Endothelial cell of umbilical vein (primary cell): Measurements from ENCODE around the gene TRPM1. TPM values are rescaled to one million over a fixed set of nuclear protein-coding genes. Genes with fewer than 3 reads are reported as not detected.

Experiments used
- BruUV-seq: library from RNA; stranded (reverse); fragments of 400-500 nt; replicated peaks from 2 replicates; lab custom pipeline; 2021; lab: Mats Ljungman, UMichigan
- CTCF ChIA-PET: fragments of 300-600, 350-600 bp; sonication (Branson Sonifier 250); formaldehyde crosslinking; loops from one replicate; lab custom pipeline; 2021; ENCODE audit warnings: antibody characterized with exemption, inconsistent platforms; lab: Charles Lee
- POLR2A ChIA-PET: fragments of 300-600, 350-600 bp; sonication (Branson Sonifier 250); formaldehyde crosslinking; loops from one replicate; lab custom pipeline; 2021; ENCODE audit warnings: antibody characterized with exemption, inconsistent platforms; lab: Charles Lee
- DNase-seq: peaks from one replicate; pipeline ENCODE4 v3.0.0-alpha.2; 2011; ENCODE audit warnings: low read depth, low spot score
- FAIRE-seq: peaks from 2 replicates; lab custom pipeline; 2011; peaks lifted over from hg19 to GRCh38; lab: Jason Lieb, UNC
- H2AFZ ChIP-seq: 2 replicates; pipeline ENCODE4 v1.6.0; 2012; ENCODE audit warnings: low read depth, low read length, control low read depth, inconsistent platforms
- H3K27ac ChIP-seq: 2 replicates; pipeline ENCODE4 v1.5.1; 2011; ENCODE audit warnings: low read depth, mild to moderate bottlenecking, control low read depth, low read length, moderate library complexity; ENCODE audit not compliant: insufficient read depth
- H3K27me3 ChIP-seq, 2 experiments: 2 replicates each; pipeline versions ENCODE4 v1.6.0 to v1.6.1; 2011; ENCODE audit warnings: low read length in 2 of 2, mixed read lengths in 1 of 2; ENCODE audit not compliant: control insufficient read depth in 2 of 2, insufficient read depth in 2 of 2
- H3K36me3 ChIP-seq, 2 experiments: 2 replicates in 1 of 2; 3 replicates in 1 of 2; pipeline ENCODE4 v1.5.1; 2011; ENCODE audit warnings: low read length in 2 of 2, mild to moderate bottlenecking in 1 of 2, moderate library complexity in 1 of 2; ENCODE audit not compliant: control insufficient read depth in 2 of 2, insufficient read depth in 2 of 2; ENCODE audit errors: extremely low read depth in 1 of 2
- H3K4me1 ChIP-seq: 3 replicates; pipeline ENCODE4 v1.5.1; 2011; ENCODE audit warnings: mild to moderate bottlenecking, low read length; ENCODE audit not compliant: control insufficient read depth, insufficient read depth; ENCODE audit errors: extremely low read depth
- H3K4me2 ChIP-seq: 2 replicates; pipeline ENCODE4 v1.6.1; 2011; ENCODE audit warnings: low read length, control low read depth, mixed read lengths; ENCODE audit not compliant: insufficient read depth
- H3K4me3 ChIP-seq, 3 experiments: fragments of 200-600 bp in 1 of 3; sonication (generic), shearing (Covaris generic) in 1 of 3; replicated peaks in 1 of 3; 2 replicates each; pipeline ENCODE4 v1.5.1; 2011 to 2016; ENCODE audit warnings: control low read depth in 3 of 3, low read length in 3 of 3, mild to moderate bottlenecking in 2 of 3, inconsistent platforms in 1 of 3, low read depth in 1 of 3, moderate library complexity in 1 of 3; ENCODE audit not compliant: insufficient read depth in 1 of 3
- H3K79me2 ChIP-seq: 2 replicates; pipeline ENCODE4 v1.6.0; 2012; ENCODE audit warnings: low read length, inconsistent platforms; ENCODE audit not compliant: control insufficient read depth, insufficient read depth
- H3K9ac ChIP-seq: replicated peaks from 2 replicates; pipeline ENCODE3; 2011; ENCODE audit warnings: low read length, control low read depth; ENCODE audit not compliant: insufficient read depth; ENCODE audit errors: extremely low read depth
- H3K9me1 ChIP-seq: replicated peaks from 3 replicates; pipeline ENCODE4 v1.6.0; 2011; ENCODE audit warnings: mild to moderate bottlenecking, low read length; ENCODE audit not compliant: control insufficient read depth, insufficient read depth; ENCODE audit errors: extremely low read depth
- H3K9me3 ChIP-seq: replicated peaks from 2 replicates; pipeline ENCODE4 v1.5.1; 2012; ENCODE audit warnings: low read length, inconsistent platforms; ENCODE audit not compliant: control insufficient read depth, insufficient read depth
- H4K20me1 ChIP-seq: replicated peaks from 2 replicates; pipeline ENCODE3; 2011; ENCODE audit warnings: mild to moderate bottlenecking, low read length; ENCODE audit not compliant: control insufficient read depth, insufficient read depth; ENCODE audit errors: extremely low read depth
- CTCF ChIP-seq, 2 donors: IDR thresholded peaks; 1 replicate in 1 of 2; 2 replicates in 1 of 2; pipeline ENCODE4 v1.5.1; 2011; ENCODE audit warnings: low read length in 2 of 2, mild to moderate bottlenecking in 2 of 2, moderate library complexity in 2 of 2, control low read depth in 1 of 2, inconsistent platforms in 1 of 2, low read depth in 1 of 2; ENCODE audit not compliant: insufficient read depth in 1 of 2; ENCODE audit errors: extremely low read depth in 1 of 2
- EZH2 ChIP-seq: IDR thresholded peaks from 2 replicates; pipeline ENCODE4 v1.6.1; 2012; ENCODE audit warnings: borderline replicate concordance, low read depth, mild to moderate bottlenecking, moderate library complexity, low read length, inconsistent platforms; ENCODE audit not compliant: severe bottlenecking
- FOS ChIP-seq: IDR thresholded peaks from 2 replicates; pipeline ENCODE4 v1.6.1; 2011; ENCODE audit warnings: mild to moderate bottlenecking, low read length, moderate library complexity, borderline replicate concordance; ENCODE audit not compliant: insufficient read depth
- GATA2 ChIP-seq: IDR thresholded peaks from 2 replicates; pipeline ENCODE4 v1.7.0; 2011; ENCODE audit warnings: low read depth, mild to moderate bottlenecking, moderate library complexity, mixed read lengths, low read length; ENCODE audit not compliant: insufficient read length, insufficient read depth
- JUN ChIP-seq: IDR thresholded peaks from 2 replicates; pipeline ENCODE4 v1.6.1; 2011; ENCODE audit warnings: borderline replicate concordance, low read depth; ENCODE audit not compliant: insufficient read length, insufficient read depth
- MAX ChIP-seq: IDR thresholded peaks from 2 replicates; pipeline ENCODE4 v1.6.1; 2011; ENCODE audit not compliant: insufficient read depth, insufficient read length
- MYC ChIP-seq: IDR thresholded peaks from one replicate; pipeline ENCODE4 v1.6.1; 2011; ENCODE audit warnings: mild to moderate bottlenecking, low read depth, low read length
- POLR2A ChIP-seq: IDR thresholded peaks from 2 replicates; pipeline ENCODE4 v1.6.1; 2012; ENCODE audit warnings: low read depth, mild to moderate bottlenecking, control low read depth, low read length
- POLR2AphosphoS5 ChIP-seq: IDR thresholded peaks from 2 replicates; pipeline ENCODE4 v1.6.1; 2012; ENCODE audit warnings: low read depth, mild to moderate bottlenecking, control low read depth, low read length, moderate library complexity; ENCODE audit not compliant: insufficient read depth
- dilution Hi-C: fragments of 300-500 bp; cut with MboI; formaldehyde crosslinking; loops from one replicate; pipeline ENCODE4 v1.15.0; 2019; ENCODE audit warnings: low sequenced_read_pairs; ENCODE audit not compliant: extremely low pct_ligation_motif_present
- intact Hi-C: fragments of 100-400 bp; cut with micrococcal nuclease; formaldehyde crosslinking; loops from one replicate; pipeline ENCODE4 v1.10.0; 2022
- polyA plus RNA-seq, 4 experiments: library from polyadenylated mRNA; depleted of rRNA in 3 of 4; stranded (reverse) in 3 of 4; unstranded in 1 of 4; fragments of >200 nt; gene quantifications; 2 replicates each; pipeline versions ENCODE4 v1.2.1 to v1.2.3, GENCODE V29; 2011 to 2012; ENCODE audit warnings: missing spikeins in 1 of 4
- total RNA-seq: library from RNA; stranded (reverse); gene quantifications from 2 replicates; pipeline ENCODE4 v1.2.3, GENCODE V29; 2021

Gene TRPM1
- total and polyA plus RNA-seq, 2 donors (not counting 3 experiments of a cell fraction or from before 2014, with no cell fraction given) = 0.19 TPM; not detected in 1

GRCh38 chr15:31050953-31051352, 50.6 kb downstream of the TRPM1 start:
- ChIA-PET POLR2A (no interaction called here), CTCF (interaction anchor here (1.0 to 1.3 kb wide), 3 partner anchors 9 to 78 kb away, joined by 3 read pairs; no protein-coding TSS in a partner anchor)
- no peaks in the 10 kb centered on the region for H3K36me3 ChIP-seq
- no peaks in the 10 kb centered on the region for H3K27me3 ChIP-seq
- no peaks in the 10 kb centered on the region for H3K9me1 ChIP-seq
- H3K79me2 ChIP-seq = no peaks in the 10 kb centered on the region
- no peak for DNase-seq
- FAIRE-seq = no peak
- no peaks in the 10 kb centered on the region for H4K20me1 ChIP-seq
- H3K9ac ChIP-seq = no peak overlapping the region
- no peak overlapping the region for H3K27ac ChIP-seq
- no peak overlapping the region for H3K4me3 ChIP-seq
- BruUV-seq = no TSS peak
- no peaks in the 10 kb centered on the region for H3K4me1 ChIP-seq
- intact Hi-C loops (no loop called here), dilution Hi-C loops (no loop called here)
- no peak overlapping the region for H2AFZ ChIP-seq
- no peaks in the 10 kb centered on the region for H3K9me3 ChIP-seq
- no peak overlapping the region for H3K4me2 ChIP-seq
- TF ChIP-seq POLR2AphosphoS5 (no peak), MAX (no peak), MYC (no peak), POLR2A (no peak), FOS (no peak), EZH2 (no peak), JUN (no peak), GATA2 (no peak), CTCF (IDR thresholded peaks at IDR 0.05; ENCODE audit: extremely low read depth in 1 of 2, insufficient read depth in 1 of 2, low read depth in 1 of 2, low read length in 2 of 2) (no peak)
